Thyroid gland (tissue), 4 donors: ENCODE results near the gene FAM3B. TPM values are rescaled to one million over a fixed set of nuclear protein-coding genes. Genes with fewer than 3 reads are reported as not detected.

Source experiments
- DNase-seq, 2 donors: peaks; one replicate each; pipeline ENCODE4 v3.0.0-alpha.2; 2019
- H3K27ac ChIP-seq, 3 donors: fragments of 200-600 bp; sonication (generic); 1 replicate in 2 of 3; 2 replicates in 1 of 3; pipeline ENCODE4 v1.5.1; 2016 to 2019; ENCODE audit warnings: mild to moderate bottlenecking in 1 of 3, moderate library complexity in 1 of 3
- H3K27me3 ChIP-seq: fragments of 200-600 bp; sonication (generic); one replicate; pipeline ENCODE4 v1.5.1; 2019
- H3K36me3 ChIP-seq, 2 donors: fragments of 200-600 bp; sonication (generic); one replicate each; pipeline ENCODE4 v1.5.1; 2016 to 2019
- H3K4me1 ChIP-seq, 2 donors: fragments of 200-600 bp; sonication (generic); one replicate each; pipeline ENCODE4 v1.5.1; 2017 to 2019
- H3K4me3 ChIP-seq, 3 donors: fragments of 200-600 bp; sonication (generic); replicated peaks in 1 of 3; 1 replicate in 2 of 3; 2 replicates in 1 of 3; pipeline ENCODE4 v1.5.1; 2016; ENCODE audit warnings: mild to moderate bottlenecking in 1 of 3
- H3K9me3 ChIP-seq: fragments of 200-600 bp; sonication (generic); one replicate; pipeline ENCODE4 v1.5.1; 2017
- POLR2A ChIP-seq, 2 donors: fragments of 450-650 bp; IDR thresholded peaks; one replicate each; pipeline ENCODE4 v1.6.1; 2017; ENCODE audit warnings: antibody characterized with exemption in 2 of 2, mild to moderate bottlenecking in 2 of 2, moderate library complexity in 1 of 2
- WGBS, 2 donors: methylation state at CpG; one replicate each; pipeline ENCODE4 v1.1.5; 2017; 5-methylcytosine and 5-hydroxymethylcytosine counted together
- intact Hi-C: fragments of 100-400 bp; cut with DNase I; formaldehyde crosslinking; loops from one replicate; pipeline ENCODE4 v1.15.1; 2023
- total RNA-seq, 4 donors: library from RNA; depleted of rRNA; stranded (reverse); fragments of >200 nt; gene quantifications; one replicate each; pipeline ENCODE4 v1.2.3, GENCODE V29; 2016
- TF ChIP-seq, protein P1 (sequence below), 6 experiments: fragments of 200-600 bp in 3 of 6; fragments of 450-650 bp in 3 of 6; sonication (generic) in 3 of 6; IDR thresholded peaks; one replicate each; pipeline ENCODE4 v1.5.1; 2016 to 2019; ENCODE audit warnings: antibody characterized with exemption in 6 of 6, mild to moderate bottlenecking in 2 of 6, inconsistent platforms in 1 of 6, moderate library complexity in 1 of 6

The FAM3B gene
- total RNA-seq, 4 donors from 2014 or later, result 2.4 to 9.9 (median 5.1) TPM

DNA sequence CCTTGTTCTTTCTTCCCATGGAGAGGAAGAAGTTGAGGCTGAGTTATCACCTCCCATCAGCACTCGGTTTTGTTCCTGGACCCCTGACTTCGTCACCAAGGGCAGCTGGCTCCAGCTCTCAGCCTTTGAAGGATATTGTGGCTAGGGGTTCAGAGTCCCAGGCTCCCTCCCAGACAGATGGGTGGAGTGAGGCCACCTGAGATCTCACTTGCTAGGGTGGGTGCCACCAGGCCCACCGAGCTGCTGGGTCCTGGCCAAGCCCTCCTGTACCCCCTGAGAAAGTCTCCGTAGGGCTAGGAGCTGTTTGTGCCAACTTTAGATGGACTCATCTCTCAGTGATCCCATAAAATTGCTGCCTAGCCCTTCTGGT is 52.1 kb downstream of the FAM3B start:
- no peaks in the 10 kb centered on the region for H3K27me3 ChIP-seq
- TF ChIP-seq POLR2A (IDR thresholded peaks at IDR 0.05), result no peak
- TF ChIP-seq, protein P1, sequence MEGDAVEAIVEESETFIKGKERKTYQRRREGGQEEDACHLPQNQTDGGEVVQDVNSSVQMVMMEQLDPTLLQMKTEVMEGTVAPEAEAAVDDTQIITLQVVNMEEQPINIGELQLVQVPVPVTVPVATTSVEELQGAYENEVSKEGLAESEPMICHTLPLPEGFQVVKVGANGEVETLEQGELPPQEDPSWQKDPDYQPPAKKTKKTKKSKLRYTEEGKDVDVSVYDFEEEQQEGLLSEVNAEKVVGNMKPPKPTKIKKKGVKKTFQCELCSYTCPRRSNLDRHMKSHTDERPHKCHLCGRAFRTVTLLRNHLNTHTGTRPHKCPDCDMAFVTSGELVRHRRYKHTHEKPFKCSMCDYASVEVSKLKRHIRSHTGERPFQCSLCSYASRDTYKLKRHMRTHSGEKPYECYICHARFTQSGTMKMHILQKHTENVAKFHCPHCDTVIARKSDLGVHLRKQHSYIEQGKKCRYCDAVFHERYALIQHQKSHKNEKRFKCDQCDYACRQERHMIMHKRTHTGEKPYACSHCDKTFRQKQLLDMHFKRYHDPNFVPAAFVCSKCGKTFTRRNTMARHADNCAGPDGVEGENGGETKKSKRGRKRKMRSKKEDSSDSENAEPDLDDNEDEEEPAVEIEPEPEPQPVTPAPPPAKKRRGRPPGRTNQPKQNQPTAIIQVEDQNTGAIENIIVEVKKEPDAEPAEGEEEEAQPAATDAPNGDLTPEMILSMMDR (IDR thresholded peaks at IDR 0.05), result no peak
- H3K36me3 ChIP-seq, result no peaks in the 10 kb centered on the region
- DNase-seq, result no peak
- WGBS, 2 donors, result 57 to 59% methylated on average over 4 of the region's 4 CpGs
- intact Hi-C loops, result no loop called here
- H3K27ac ChIP-seq, result peak overlapping the region in 2 of 3 donors; percentile 30 to 54
- no peak overlapping the region for H3K4me3 ChIP-seq
- no peaks in the 10 kb centered on the region for H3K9me3 ChIP-seq
- peaks cover 7 to 14% of the 10 kb centered on the region in 2 donors for H3K4me1 ChIP-seq

DNA sequence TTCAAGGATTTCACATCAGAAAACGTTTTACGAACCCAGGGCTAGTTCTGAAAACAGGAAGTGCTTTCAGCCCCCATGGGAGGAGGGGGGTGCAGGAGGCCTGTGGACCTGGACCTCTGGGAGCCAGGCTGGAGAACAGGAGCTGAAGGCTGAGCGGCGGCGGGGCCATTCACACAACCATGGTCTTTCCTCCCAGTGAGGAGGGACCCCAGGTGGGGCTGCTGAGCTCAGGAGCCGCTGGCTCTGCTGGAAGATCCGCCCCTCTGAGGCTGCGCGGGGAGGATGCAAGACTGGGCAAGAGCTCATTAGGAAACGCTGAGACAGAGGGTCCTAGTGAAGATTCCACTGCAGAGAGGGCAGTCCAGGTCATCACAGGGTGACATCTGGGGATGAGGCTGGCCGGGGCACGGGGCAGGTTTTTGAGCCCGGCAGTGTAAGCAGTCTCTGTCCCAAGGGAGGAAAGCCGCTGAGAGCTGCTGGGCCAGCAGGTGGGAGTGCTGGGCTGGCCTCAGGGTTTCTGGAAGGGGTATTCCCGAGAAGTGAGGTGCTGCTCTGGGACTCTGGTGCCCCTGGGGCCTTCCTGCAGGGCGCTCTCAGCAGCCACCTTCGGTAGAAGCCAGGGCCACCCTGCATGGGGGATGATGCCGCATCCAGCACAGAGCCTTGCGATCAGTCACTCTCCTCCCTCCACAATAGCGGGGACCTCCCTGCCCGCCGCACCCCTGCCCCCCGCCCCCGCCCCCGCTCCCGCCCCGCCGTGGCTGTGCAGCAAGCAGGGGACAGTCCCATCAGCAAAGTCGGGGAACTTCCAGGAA is 52.7 kb downstream of the FAM3B start:
- TF ChIP-seq POLR2A (IDR thresholded peaks at IDR 0.05), result no peak
- TF ChIP-seq, protein P1 (IDR thresholded peaks at IDR 0.05), result peak in 4 of 6 experiments; percentile 8 to 27 (median 14)
- WGBS, 2 donors, result 11 to 22% methylated on average over 5 to 17 of the region's 29 CpGs
- no peaks in the 10 kb centered on the region for H3K27me3 ChIP-seq
- no peaks in the 10 kb centered on the region for H3K36me3 ChIP-seq
- H3K27ac ChIP-seq, result peak overlapping the region in 2 of 3 donors; percentile 30 to 54
- H3K4me1 ChIP-seq, result peaks cover 7 to 14% of the 10 kb centered on the region in 2 donors
- peak overlapping the region in 1 of 3 donors; percentile 8 for H3K4me3 ChIP-seq
- peak; percentile 32 to 44 for DNase-seq
- intact Hi-C loops, result no loop called here
- H3K9me3 ChIP-seq, result no peaks in the 10 kb centered on the region

DNA sequence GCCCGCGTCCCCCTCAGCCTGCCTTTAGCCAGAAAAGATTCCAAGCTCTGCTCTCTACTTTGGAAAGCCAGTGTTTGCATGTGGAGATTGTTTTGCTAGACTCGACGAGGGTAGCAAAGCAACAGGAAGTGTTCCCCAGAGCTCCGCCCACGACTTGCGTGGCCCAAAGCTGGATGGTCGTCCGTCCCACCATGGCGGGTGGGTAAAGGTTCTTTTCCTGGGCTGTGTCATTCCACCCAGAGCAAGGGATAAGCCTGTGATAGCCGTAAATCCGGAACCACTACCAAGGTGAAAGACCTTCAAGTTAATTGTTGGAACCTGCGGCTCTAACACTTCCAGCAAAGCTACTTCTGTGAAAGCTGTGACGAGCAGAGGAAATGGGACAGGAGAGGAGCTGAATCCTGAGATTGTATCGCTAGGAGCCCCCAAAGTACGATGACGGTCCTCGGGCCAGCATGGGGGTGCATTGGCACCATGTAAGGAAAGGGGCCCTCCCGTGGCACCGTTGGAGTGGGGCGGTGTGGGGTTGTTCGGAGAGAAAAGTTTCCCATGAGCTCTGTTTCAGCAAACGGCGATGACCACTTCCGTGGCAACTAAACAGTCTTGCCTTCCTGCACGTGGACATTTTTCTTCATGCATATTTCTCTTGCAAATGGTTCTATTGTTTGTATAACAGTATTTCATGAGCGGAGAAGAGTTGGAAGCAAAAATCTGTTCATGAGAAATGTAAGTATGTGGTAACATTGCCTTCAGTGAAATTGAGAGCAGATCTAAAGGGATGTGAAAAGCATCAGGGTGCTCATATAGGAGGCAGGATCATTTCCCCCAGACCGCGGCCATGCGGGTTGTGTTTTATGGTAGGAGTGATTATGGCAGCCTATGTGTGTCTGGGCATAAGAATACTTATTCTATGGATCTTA is 53.6 kb downstream of the FAM3B start:
- Histone ChIP-seq H3K4me3 (peak overlapping the region in 1 of 3 donors; percentile 8), H3K36me3 (no peaks in the 10 kb centered on the region), H3K27me3 (no peaks in the 10 kb centered on the region), H3K9me3 (no peaks in the 10 kb centered on the region), H3K27ac (peak overlapping the region in 1 of 3 donors; percentile 54), H3K4me1 (peaks cover 7 to 14% of the 10 kb centered on the region in 2 donors)
- WGBS, 2 donors, result 68 to 77% methylated on average over 27 to 30 of the region's 30 CpGs
- no peak for TF ChIP-seq POLR2A (IDR thresholded peaks at IDR 0.05)
- TF ChIP-seq, protein P1 (IDR thresholded peaks at IDR 0.05), result no peak
- no peak for DNase-seq
- intact Hi-C loops, result loop anchor here (10.0 kb wide), 1 partner anchor 85 kb away; no protein-coding TSS in a partner anchor

DNA sequence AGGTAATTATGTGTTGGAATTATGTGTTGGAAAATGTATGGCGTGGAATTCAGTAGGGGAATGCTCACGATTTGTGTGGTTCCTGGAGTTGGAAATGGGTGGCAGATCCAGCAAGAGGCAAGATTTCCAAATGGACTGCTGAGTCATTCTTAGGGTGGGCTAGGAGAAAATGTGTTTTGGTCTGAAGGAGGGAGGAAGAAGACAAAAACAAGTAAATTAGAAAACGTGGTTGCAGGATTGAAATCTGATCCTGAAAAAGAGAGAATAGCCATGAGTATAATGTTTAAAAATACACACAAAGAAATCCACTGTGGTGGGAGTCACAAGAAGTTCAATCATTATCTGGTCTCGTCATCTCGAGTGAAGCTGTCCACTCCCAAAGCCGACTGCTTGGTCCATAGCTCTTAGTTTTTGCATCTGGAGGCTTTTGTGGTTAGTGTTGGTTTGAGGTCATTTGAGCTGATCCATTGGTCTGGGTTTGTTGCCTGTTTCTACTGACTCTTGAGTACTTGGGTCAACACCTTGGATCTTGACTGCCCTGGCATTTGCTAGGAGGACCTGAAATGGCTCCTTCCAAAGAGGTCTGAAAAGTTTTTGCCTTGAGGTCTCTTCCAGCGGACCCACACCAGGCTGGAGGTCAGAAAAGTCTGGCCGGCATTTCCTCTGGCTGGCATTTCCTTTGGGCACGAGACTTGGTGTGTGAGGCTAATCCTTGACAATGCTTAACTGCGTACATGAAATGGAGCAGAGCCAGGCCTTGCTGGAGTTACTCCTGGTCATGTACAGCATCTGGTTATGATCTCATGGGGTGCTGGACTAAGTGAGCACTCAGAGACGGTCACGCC is 54.5 kb downstream of the FAM3B start:
- WGBS, 2 donors, result 78 to 84% methylated on average over 10 to 12 of the region's 12 CpGs
- no peak overlapping the region for H3K4me3 ChIP-seq
- intact Hi-C loops, result loop anchor here (10.0 kb wide), 1 partner anchor 84 kb away; no protein-coding TSS in a partner anchor
- TF ChIP-seq, protein P1 (IDR thresholded peaks at IDR 0.05), result no peak
- TF ChIP-seq POLR2A (IDR thresholded peaks at IDR 0.05), result no peak
- no peaks in the 10 kb centered on the region for H3K9me3 ChIP-seq
- no peaks in the 10 kb centered on the region for H3K27me3 ChIP-seq
- H3K27ac ChIP-seq, result no peak overlapping the region
- H3K4me1 ChIP-seq, result peaks cover 7 to 14% of the 10 kb centered on the region in 2 donors
- no peak for DNase-seq
- H3K36me3 ChIP-seq, result no peaks in the 10 kb centered on the region
